Middle frontal gyrus (tissue), 1 donor: ENCODE data around the gene ACP1.
"Not testable (repeated sequence)": the region's sequence is repeated elsewhere in the genome, so short reads cannot be mapped to it uniquely, and the experiment has no call there.

Experiments
- DNase-seq: peaks from one replicate; pipeline ENCODE4 v3.0.0-alpha.2; 2015; ENCODE audit warnings: low spot score; ENCODE audit errors: extremely low spot score

Gene ACP1

GRCh38 chr2:310994-311393, 46.2 kb downstream of the ACP1 start:
- DNase-seq: no peak

- no peak for DNase-seq
These were observed 49.2 kb downstream of the ACP1 start for GRCh38 chr2:313991-314390.

- DNase-seq: no peak
These were observed 50.0 kb downstream of the ACP1 start for GRCh38 chr2:314561-315336.

GRCh38 chr2:315925-316324, 51.2 kb downstream of the ACP1 start:
- not testable (repeated sequence) for DNase-seq

- no peak for DNase-seq
These were observed 51.6 kb downstream of the ACP1 start for GRCh38 chr2:316381-316780.

- no peak for DNase-seq
These were observed 53.0 kb downstream of the ACP1 start for GRCh38 chr2:317501-318424.

- no peak for DNase-seq
These were observed 54.4 kb downstream of the ACP1 start for GRCh38 chr2:319059-319600.

- no peak for DNase-seq
These were observed 55.8 kb downstream of the ACP1 start for GRCh38 chr2:320561-320960.

GRCh38 chr2:322326-322725, 57.6 kb downstream of the ACP1 start:
- no peak for DNase-seq

GRCh38 chr2:323035-323434, 58.3 kb downstream of the ACP1 start:
- no peak for DNase-seq
